Measurements from ENCODE around the gene SMIM22.

SMIM22 gene

GRCh38 chr16:4767872-4768548 is 27.2 kb upstream of the SMIM22 start:
- Histone ChIP-seq H3K79me2 (ENCODE audit: insufficient read depth, low read depth) (0 out of 2 replicates have a peak, but pooled peaks cover 3% of the 10 kb centered on the region), H3K4me1 (ENCODE audit: low read depth, poor library complexity, severe bottlenecking) (peaks cover 18% of the 10 kb centered on the region), H3K4me3 (IDR thresholded peaks at IDR 0.05; ENCODE audit: insufficient read depth, low read depth, low read length) (no peak overlapping the region), H2AFZ (ENCODE audit: low read depth) (peak overlapping the region; percentile 97), H3K27ac (peak overlapping the region; percentile 44), H3K27me3 (ENCODE audit: insufficient read depth, low read depth) (no peaks in the 10 kb centered on the region), H3K36me3 (ENCODE audit: insufficient read depth) (no peaks in the 10 kb centered on the region), H3K9ac (peak overlapping the region; percentile 41), H4K20me1 (ENCODE audit: insufficient read depth) (no peaks in the 10 kb centered on the region), H3K4me2 (peak overlapping the region; percentile 85)
- TF ChIP-seq, protein P1, sequence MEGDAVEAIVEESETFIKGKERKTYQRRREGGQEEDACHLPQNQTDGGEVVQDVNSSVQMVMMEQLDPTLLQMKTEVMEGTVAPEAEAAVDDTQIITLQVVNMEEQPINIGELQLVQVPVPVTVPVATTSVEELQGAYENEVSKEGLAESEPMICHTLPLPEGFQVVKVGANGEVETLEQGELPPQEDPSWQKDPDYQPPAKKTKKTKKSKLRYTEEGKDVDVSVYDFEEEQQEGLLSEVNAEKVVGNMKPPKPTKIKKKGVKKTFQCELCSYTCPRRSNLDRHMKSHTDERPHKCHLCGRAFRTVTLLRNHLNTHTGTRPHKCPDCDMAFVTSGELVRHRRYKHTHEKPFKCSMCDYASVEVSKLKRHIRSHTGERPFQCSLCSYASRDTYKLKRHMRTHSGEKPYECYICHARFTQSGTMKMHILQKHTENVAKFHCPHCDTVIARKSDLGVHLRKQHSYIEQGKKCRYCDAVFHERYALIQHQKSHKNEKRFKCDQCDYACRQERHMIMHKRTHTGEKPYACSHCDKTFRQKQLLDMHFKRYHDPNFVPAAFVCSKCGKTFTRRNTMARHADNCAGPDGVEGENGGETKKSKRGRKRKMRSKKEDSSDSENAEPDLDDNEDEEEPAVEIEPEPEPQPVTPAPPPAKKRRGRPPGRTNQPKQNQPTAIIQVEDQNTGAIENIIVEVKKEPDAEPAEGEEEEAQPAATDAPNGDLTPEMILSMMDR (conservative IDR thresholded peaks at IDR 0.05; ENCODE audit: low read depth, low read length), result no peak

- Histone ChIP-seq H3K36me3 (ENCODE audit: insufficient read depth) (no peaks in the 10 kb centered on the region), H3K4me3 (IDR thresholded peaks at IDR 0.05; ENCODE audit: insufficient read depth, low read depth, low read length) (no peak overlapping the region), H2AFZ (ENCODE audit: low read depth) (peak overlapping the region; percentile 97), H3K4me2 (peak overlapping the region; percentile 85), H3K9ac (peak overlapping the region; percentile 41), H3K4me1 (ENCODE audit: low read depth, poor library complexity, severe bottlenecking) (peaks cover 18% of the 10 kb centered on the region), H3K79me2 (ENCODE audit: insufficient read depth, low read depth) (0 out of 2 replicates have a peak, but pooled peaks cover 3% of the 10 kb centered on the region), H4K20me1 (ENCODE audit: insufficient read depth) (no peaks in the 10 kb centered on the region), H3K27ac (peak overlapping the region; percentile 44), H3K27me3 (ENCODE audit: insufficient read depth, low read depth) (no peaks in the 10 kb centered on the region)
- TF ChIP-seq, protein P1 (conservative IDR thresholded peaks at IDR 0.05; ENCODE audit: low read depth, low read length), result no peak
Observed at GRCh38 chr16:4768549-4769305, 26.4 kb upstream of the SMIM22 start.

DNA sequence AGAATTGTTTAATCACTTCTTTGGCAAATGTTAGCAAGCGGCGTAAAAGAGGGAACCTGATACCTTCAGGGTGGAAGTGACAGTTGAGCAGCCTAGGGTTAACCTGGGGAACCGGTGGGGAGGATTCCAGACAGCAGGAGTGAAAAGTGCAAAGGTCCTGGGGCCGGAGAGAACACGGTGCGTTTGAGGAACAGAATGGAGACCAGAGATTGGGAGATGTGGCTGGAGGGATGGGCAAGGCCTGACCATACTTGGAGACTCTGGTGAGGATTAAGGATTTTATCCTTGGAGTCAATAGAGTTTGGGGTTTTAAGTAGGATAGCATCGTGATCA is 25.9 kb upstream of the SMIM22 start:
- TF ChIP-seq, protein P1 (conservative IDR thresholded peaks at IDR 0.05; ENCODE audit: low read depth, low read length), result no peak
- Histone ChIP-seq H3K4me3 (IDR thresholded peaks at IDR 0.05; ENCODE audit: insufficient read depth, low read depth, low read length) (no peak overlapping the region), H3K36me3 (ENCODE audit: insufficient read depth) (no peaks in the 10 kb centered on the region), H2AFZ (ENCODE audit: low read depth) (peak overlapping the region; percentile 97), H3K4me2 (no peak overlapping the region), H3K79me2 (ENCODE audit: insufficient read depth, low read depth) (0 out of 2 replicates have a peak, but pooled peaks cover 3% of the 10 kb centered on the region), H4K20me1 (ENCODE audit: insufficient read depth) (no peaks in the 10 kb centered on the region), H3K27ac (no peak overlapping the region), H3K27me3 (ENCODE audit: insufficient read depth, low read depth) (no peaks in the 10 kb centered on the region), H3K9ac (no peak overlapping the region), H3K4me1 (ENCODE audit: low read depth, poor library complexity, severe bottlenecking) (peaks cover 18% of the 10 kb centered on the region)

DNA sequence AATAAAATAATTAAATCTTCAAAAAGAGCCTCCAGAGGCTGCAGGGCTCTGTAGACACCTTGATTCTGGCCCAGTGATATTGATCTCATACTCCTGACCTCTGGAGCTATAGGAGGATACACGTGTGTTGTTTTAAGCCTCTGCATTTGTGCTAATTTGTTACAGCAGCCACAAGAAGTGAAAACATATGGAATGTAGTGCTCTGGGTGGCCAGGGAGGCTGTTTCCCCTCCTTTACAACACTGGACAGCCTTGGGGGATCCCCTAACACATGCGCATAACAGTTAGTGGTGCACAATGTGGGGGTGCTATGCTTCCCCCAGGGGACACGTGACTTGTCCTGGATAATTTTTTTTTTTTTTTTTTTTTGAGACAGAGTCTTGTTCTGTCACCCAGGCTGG is 23.5 kb upstream of the SMIM22 start:
- Histone ChIP-seq H3K4me1 (ENCODE audit: low read depth, poor library complexity, severe bottlenecking) (peaks cover 12% of the 10 kb centered on the region), H4K20me1 (ENCODE audit: insufficient read depth) (no peaks in the 10 kb centered on the region), H3K9ac (no peak overlapping the region), H3K27me3 (ENCODE audit: insufficient read depth, low read depth) (no peaks in the 10 kb centered on the region), H3K36me3 (ENCODE audit: insufficient read depth) (no peaks in the 10 kb centered on the region), H2AFZ (ENCODE audit: low read depth) (no peak overlapping the region), H3K4me2 (no peak overlapping the region), H3K79me2 (ENCODE audit: insufficient read depth, low read depth) (0 out of 2 replicates have a peak, but pooled peaks cover 2% of the 10 kb centered on the region), H3K4me3 (IDR thresholded peaks at IDR 0.05; ENCODE audit: insufficient read depth, low read depth, low read length) (no peak overlapping the region), H3K27ac (no peak overlapping the region)
- TF ChIP-seq, protein P1 (conservative IDR thresholded peaks at IDR 0.05; ENCODE audit: low read depth, low read length), result no peak
